ENCODE results near the gene MSH3.
"Not testable (repeated sequence)": the region's sequence is repeated elsewhere in the genome, so short reads cannot be mapped to it uniquely, and the experiment has no call there.

MSH3 gene

DNA sequence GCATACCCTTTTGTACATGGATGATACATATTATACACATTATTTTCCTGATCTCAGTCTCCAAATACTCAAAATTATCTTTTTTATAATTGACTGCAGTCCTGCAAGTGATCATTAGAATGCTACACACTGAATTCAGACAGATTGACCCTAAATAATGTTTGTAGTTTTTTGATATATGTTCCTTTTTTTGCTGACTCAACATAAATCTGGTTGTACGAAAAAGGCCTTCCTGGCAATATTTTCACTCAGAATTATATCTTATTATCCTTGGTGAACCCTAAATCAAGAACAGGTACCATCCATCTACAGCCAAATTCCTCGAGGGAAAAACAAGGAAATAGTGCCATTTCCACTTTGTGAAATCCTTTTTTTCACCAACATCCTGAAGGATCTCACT, 200.1 kb downstream of the MSH3 start:
- no peaks in the 10 kb centered on the region for H3K27me3 Mint-ChIP-seq
- no peak overlapping the region for H3K4me3 Mint-ChIP-seq
- intact Hi-C loops (cut with micrococcal nuclease), result no loop called here
- peaks cover 55% of the 10 kb centered on the region for H3K36me3 Mint-ChIP-seq (ENCODE audit: low read depth)
- H3K9me3 Mint-ChIP-seq, result peaks cover 42% of the 10 kb centered on the region
- no peaks in the 10 kb centered on the region for H3K4me1 Mint-ChIP-seq (ENCODE audit: low read depth)
- no peak overlapping the region for H3K27ac Mint-ChIP-seq

DNA sequence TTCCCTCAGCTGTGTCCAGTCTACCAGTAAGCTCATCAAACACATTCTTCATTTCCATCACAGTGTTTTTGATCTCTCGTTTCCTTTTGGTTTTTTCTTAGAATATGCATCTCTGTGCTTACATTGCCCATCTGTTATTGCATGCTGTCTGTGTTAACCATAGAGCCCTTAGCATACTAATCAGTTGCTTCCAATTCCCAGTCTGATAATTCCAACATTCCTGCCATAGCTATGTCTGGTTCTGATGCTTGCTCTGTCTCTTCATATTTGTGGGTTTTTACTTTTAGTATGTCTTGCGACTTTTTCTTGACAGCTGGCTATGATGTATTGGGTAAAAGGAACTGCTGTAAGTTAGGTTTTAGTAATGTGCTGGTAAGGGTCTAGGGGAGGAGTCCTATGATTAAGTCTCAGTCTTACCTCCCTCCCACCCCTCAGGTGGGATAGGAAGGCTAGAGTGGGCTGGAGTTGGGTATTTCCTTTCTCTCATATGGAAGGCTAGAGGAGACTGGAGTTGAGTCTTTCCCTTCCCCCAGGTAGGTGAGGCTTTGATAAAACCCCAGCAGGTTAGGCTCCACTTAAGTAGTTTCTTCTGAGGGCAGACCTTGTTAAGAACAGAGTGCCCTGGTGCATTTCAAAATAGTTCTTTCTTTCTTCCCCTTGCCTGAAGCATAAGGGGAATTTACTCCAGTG, 206.6 kb downstream of the MSH3 start:
- no peak overlapping the region for H3K4me3 Mint-ChIP-seq
- no peaks in the 10 kb centered on the region for H3K27me3 Mint-ChIP-seq
- peaks cover under 1% of the 10 kb centered on the region for H3K4me1 Mint-ChIP-seq (ENCODE audit: low read depth)
- no peak overlapping the region for H3K27ac Mint-ChIP-seq
- H3K9me3 Mint-ChIP-seq, result peaks cover 15% of the 10 kb centered on the region
- intact Hi-C loops (cut with micrococcal nuclease), result no loop called here
- H3K36me3 Mint-ChIP-seq (ENCODE audit: low read depth), result peaks cover 27% of the 10 kb centered on the region

DNA sequence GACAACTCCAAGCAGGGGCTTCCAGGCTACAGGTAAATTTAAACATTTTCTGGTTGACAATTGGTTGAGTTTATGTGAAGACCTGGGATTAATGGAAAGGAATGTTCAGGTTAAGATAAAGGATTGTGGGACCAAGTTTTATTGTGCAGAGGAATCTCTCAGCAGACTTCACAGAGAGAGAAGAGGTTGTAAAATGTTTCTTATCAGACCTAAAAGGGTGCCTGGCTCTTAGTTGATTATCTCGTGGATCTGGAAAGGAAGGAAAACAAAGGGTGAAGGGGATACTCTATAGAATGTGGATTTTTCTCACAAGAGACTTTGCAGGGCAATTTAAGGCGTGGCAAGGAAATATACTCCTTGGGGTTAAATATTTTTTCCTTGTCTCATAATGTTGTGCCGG, 209.3 kb downstream of the MSH3 start:
- no peaks in the 10 kb centered on the region for H3K9me3 Mint-ChIP-seq
- intact Hi-C loops (cut with micrococcal nuclease), result no loop called here
- H3K27me3 Mint-ChIP-seq, result no peaks in the 10 kb centered on the region
- H3K4me3 Mint-ChIP-seq, result no peak overlapping the region
- peaks cover 8% of the 10 kb centered on the region for H3K36me3 Mint-ChIP-seq (ENCODE audit: low read depth)
- H3K27ac Mint-ChIP-seq, result no peak overlapping the region
- H3K4me1 Mint-ChIP-seq (ENCODE audit: low read depth), result peaks cover 18% of the 10 kb centered on the region

DNA sequence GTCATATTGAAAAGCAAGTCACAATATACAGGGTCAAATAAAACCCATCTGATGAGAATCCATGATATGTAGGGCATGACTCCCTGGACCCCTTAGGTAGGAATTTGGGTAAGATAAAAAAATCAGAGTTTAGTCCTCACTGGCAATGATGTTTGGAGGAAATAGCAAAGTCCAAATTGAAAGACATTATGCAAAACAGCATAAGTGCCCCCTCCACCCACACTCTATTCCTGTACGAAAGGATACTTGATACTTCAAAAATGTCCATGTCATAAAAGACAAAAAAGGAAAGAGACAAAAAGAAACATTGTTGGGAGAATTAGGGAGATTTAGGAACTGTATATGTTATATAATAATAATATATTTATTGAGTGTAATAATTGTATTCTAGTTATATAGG, 209.7 kb downstream of the MSH3 start:
- intact Hi-C loops (cut with micrococcal nuclease), result no loop called here
- H3K27me3 Mint-ChIP-seq, result no peaks in the 10 kb centered on the region
- H3K9me3 Mint-ChIP-seq, result no peaks in the 10 kb centered on the region
- H3K4me3 Mint-ChIP-seq, result no peak overlapping the region
- no peak overlapping the region for H3K27ac Mint-ChIP-seq
- peaks cover 7% of the 10 kb centered on the region for H3K36me3 Mint-ChIP-seq (ENCODE audit: low read depth)
- H3K4me1 Mint-ChIP-seq (ENCODE audit: low read depth), result peaks cover 18% of the 10 kb centered on the region

DNA sequence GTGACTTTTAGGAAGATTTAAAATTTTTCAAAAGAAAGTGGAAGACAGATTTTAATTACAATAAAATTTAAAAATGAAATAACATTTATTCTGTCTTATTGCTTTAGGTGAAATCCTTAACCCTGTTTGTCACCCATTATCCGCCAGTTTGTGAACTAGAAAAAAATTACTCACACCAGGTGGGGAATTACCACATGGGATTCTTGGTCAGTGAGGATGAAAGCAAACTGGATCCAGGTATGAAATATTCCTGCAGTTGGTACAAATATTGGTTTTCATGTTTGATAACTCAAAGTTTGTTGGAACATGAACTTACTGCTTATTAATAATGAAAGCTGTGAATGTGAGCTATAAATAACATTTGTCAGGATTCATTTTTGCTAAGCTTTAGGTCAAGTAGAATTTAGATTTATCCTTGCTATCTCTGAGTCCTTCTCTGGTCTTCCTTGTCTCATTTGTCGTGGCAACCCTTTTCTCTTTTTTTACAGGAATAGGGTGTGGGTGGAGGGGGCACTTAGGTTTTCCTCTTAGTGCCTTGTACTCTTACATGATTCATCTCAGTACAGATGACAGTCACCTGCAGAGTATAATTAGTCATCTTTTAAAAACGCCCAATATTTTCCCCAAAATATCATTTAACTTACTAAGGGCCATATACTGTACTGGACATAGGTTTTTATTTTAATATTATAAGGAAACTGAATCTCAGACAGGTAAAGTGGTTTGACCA, 210.4 kb downstream of the MSH3 start:
- Mint-ChIP-seq H3K27me3 (no peaks in the 10 kb centered on the region), H3K4me3 (no peak overlapping the region), H3K36me3 (ENCODE audit: low read depth) (peaks cover 7% of the 10 kb centered on the region), H3K9me3 (no peaks in the 10 kb centered on the region), H3K27ac (no peak overlapping the region), H3K4me1 (ENCODE audit: low read depth) (peaks cover 18% of the 10 kb centered on the region)
- intact Hi-C loops (cut with micrococcal nuclease), result no loop called here

DNA sequence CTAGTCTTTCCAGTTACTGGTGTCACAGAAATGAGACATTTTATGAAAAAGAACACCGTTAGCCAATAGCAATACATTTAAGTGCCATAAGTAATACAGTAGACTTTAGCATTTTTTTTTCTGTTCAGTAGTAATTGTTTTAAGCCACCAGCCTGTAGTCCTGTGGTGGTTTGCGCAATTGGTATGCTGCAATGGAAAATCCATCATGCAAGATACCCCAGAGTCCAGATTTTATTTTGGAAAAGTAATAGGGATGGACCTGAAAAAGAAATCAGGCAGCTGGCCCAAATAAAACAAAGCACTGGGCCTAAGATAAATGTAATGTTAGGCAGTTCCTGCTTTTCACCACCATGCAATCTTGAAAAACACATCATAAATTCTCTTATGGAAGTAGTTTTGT, 211.1 kb downstream of the MSH3 start:
- H3K27ac Mint-ChIP-seq, result no peak overlapping the region
- intact Hi-C loops (cut with micrococcal nuclease), result no loop called here
- H3K27me3 Mint-ChIP-seq, result no peaks in the 10 kb centered on the region
- H3K9me3 Mint-ChIP-seq, result no peaks in the 10 kb centered on the region
- H3K4me1 Mint-ChIP-seq (ENCODE audit: low read depth), result peaks cover 23% of the 10 kb centered on the region
- H3K36me3 Mint-ChIP-seq (ENCODE audit: low read depth), result peaks cover 7% of the 10 kb centered on the region
- H3K4me3 Mint-ChIP-seq, result no peak overlapping the region

DNA sequence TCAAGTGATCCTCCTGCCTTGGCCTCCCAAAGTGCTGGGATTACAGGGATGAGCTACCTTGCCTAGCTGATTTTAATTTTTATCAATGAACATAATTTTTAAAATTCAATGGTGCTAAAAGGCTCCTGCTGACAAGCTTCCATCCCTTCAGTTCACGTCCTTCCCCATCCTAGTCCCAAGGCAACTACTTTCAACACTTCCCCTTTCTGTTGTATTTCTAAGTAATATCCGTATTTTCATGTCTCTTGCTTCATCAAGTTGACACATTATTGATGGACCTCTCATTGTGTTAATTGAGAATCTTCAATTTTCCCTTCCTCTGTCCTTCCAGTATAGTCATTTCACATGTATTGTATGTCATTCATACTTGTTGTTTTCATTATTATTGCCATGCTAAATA, 211.9 kb downstream of the MSH3 start:
- no peaks in the 10 kb centered on the region for H3K9me3 Mint-ChIP-seq
- no peaks in the 10 kb centered on the region for H3K27me3 Mint-ChIP-seq
- H3K4me3 Mint-ChIP-seq, result no peak overlapping the region
- H3K4me1 Mint-ChIP-seq (ENCODE audit: low read depth), result peaks cover 25% of the 10 kb centered on the region
- peaks cover 8% of the 10 kb centered on the region for H3K36me3 Mint-ChIP-seq (ENCODE audit: low read depth)
- H3K27ac Mint-ChIP-seq, result no peak overlapping the region
- intact Hi-C loops (cut with micrococcal nuclease), result no loop called here

DNA sequence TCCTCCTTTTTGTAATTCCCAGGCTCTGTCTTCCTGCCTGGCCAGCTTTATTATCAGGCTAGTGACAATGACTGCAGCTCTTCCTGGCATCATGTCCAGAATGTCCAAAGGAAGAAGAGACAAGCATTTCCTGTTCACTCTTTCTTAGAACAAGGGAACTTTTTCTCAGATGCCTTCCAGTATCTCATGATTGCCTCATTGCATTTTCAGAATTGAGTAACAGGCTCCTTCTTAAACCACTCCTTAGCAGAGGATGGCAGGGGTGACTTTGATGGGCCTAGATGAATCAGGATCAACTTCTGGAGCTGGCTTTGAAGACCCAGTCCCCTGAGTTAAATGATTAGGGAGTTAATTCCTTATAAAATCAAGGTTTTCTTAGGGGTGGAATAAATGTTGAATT, 212.8 kb downstream of the MSH3 start:
- H3K27ac Mint-ChIP-seq, result no peak overlapping the region
- no peaks in the 10 kb centered on the region for H3K9me3 Mint-ChIP-seq
- H3K36me3 Mint-ChIP-seq (ENCODE audit: low read depth), result peaks cover 17% of the 10 kb centered on the region
- H3K4me1 Mint-ChIP-seq (ENCODE audit: low read depth), result peaks cover 25% of the 10 kb centered on the region
- no peaks in the 10 kb centered on the region for H3K27me3 Mint-ChIP-seq
- no peak overlapping the region for H3K4me3 Mint-ChIP-seq
- intact Hi-C loops (cut with micrococcal nuclease), result no loop called here

DNA sequence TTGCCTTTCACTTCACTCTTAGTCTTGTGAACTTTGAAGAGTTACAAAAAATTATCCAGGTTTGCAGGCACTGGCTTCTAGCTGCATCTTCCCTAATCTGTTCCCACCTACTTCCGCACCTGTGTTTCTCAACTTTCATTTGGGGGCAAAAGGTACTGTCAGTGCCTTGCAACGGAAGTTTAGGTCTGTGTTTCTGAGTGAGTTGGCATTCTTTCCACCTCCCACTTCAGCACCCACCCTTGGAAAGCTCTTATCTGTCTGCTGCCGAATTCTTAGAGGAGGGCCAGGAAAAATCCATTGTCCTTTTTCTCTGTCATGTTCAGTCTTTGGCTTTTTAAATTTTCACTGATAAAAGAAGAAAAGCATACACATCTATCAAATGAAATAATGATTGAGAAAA, 216.0 kb downstream of the MSH3 start:
- H3K36me3 Mint-ChIP-seq (ENCODE audit: low read depth), result peaks cover 32% of the 10 kb centered on the region
- H3K4me1 Mint-ChIP-seq (ENCODE audit: low read depth), result peaks cover 25% of the 10 kb centered on the region
- H3K27me3 Mint-ChIP-seq, result no peaks in the 10 kb centered on the region
- no peaks in the 10 kb centered on the region for H3K9me3 Mint-ChIP-seq
- intact Hi-C loops (cut with micrococcal nuclease), result no loop called here
- H3K27ac Mint-ChIP-seq, result no peak overlapping the region
- H3K4me3 Mint-ChIP-seq, result no peak overlapping the region

DNA sequence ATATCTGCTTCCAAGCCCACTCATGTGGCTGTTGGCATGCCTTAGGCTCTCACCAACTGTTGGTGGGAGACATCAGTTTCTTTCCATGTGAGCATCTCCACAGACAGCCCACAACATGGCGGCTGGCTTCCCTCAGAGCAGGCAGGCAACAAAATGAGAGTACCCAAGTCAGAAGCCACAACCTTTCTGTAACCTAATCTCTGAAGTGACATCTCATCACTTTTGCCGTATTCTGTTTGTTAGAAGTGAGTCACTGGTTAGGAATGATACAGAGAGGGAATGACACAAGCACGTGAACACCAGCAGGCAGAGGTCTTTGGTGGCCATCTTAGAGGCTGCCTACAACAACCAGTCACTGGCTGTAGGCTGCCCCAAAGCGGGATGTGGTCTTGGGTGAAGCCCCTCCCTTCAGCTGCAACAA, 217.1 kb downstream of the MSH3 start:
- Mint-ChIP-seq H3K4me1 (ENCODE audit: low read depth) (peaks cover 19% of the 10 kb centered on the region), H3K27ac (no peak overlapping the region), H3K4me3 (no peak overlapping the region), H3K36me3 (ENCODE audit: low read depth) (peaks cover 36% of the 10 kb centered on the region), H3K9me3 (no peaks in the 10 kb centered on the region), H3K27me3 (no peaks in the 10 kb centered on the region)
- intact Hi-C loops (cut with micrococcal nuclease), result no loop called here

DNA sequence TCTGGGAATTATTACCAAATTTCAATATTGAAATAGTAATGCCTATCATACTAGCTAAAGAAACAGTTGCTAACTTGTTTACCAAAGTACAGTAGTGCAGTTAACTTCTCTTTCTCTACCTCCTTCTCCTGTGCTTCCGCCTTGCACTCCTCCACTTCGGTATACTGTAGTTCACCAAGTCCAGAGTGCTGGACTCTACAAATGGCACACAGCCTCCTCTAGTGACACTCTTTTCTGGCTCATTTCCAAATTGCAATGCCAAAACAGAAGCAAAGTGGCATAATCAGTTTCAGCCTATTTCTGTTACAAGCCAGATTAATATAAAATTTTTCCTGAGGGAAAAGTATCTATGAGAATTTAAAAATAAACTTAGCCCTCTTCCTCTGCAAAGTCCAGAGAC, 219.7 kb downstream of the MSH3 start:
- no peaks in the 10 kb centered on the region for H3K27me3 Mint-ChIP-seq
- no peaks in the 10 kb centered on the region for H3K9me3 Mint-ChIP-seq
- no peak overlapping the region for H3K27ac Mint-ChIP-seq
- peaks cover 7% of the 10 kb centered on the region for H3K4me1 Mint-ChIP-seq (ENCODE audit: low read depth)
- intact Hi-C loops (cut with micrococcal nuclease), result no loop called here
- H3K4me3 Mint-ChIP-seq, result no peak overlapping the region
- H3K36me3 Mint-ChIP-seq (ENCODE audit: low read depth), result peaks cover 43% of the 10 kb centered on the region

DNA sequence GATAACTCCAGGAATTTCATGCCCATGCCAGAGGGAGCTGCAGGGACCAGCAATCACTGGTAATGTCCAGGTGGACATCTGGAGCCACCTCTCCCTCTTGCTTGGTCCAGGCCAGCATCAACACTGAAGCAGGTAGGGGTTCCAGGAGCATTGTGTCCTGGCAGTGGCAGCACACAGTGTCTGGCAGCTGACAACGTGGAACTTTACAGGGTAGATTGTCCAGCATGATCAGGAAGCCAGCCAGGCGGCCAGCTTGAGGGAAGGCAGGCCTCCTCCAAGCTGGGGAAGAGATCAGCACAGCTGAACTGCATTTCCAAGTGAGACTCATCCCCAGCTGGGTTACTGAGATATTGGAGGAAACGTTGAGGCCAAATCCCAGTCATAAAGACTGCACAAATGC, 223.1 kb downstream of the MSH3 start:
- Mint-ChIP-seq H3K27me3 (no peaks in the 10 kb centered on the region), H3K4me3 (no peak overlapping the region), H3K27ac (no peak overlapping the region), H3K4me1 (ENCODE audit: low read depth) (no peaks in the 10 kb centered on the region), H3K36me3 (ENCODE audit: low read depth) (peaks cover 45% of the 10 kb centered on the region), H3K9me3 (no peaks in the 10 kb centered on the region)
- intact Hi-C loops (cut with micrococcal nuclease), result no loop called here

DNA sequence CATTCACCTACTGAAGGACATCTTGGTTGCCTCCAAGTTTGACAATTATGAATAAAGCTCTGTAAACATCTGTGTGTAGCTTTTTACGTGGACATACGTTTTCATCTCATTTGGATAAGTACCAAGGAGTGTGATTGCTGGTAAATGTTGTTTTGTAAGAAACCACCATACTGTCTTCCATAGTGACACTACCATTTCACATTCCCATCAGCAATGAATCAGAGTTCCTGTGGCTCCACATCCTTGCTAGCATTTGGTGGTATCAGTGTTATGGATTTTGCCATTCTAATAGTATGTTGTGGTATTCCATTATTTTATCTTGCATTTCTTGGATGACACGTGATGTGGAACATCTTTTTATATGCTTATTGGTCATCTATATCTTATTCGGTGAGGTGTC, 227.3 kb downstream of the MSH3 start:
- Mint-ChIP-seq H3K27ac (no peak overlapping the region), H3K4me3 (no peak overlapping the region), H3K4me1 (ENCODE audit: low read depth) (peaks cover 8% of the 10 kb centered on the region), H3K9me3 (no peaks in the 10 kb centered on the region), H3K27me3 (no peaks in the 10 kb centered on the region), H3K36me3 (ENCODE audit: low read depth) (peaks cover 28% of the 10 kb centered on the region)
- intact Hi-C loops (cut with micrococcal nuclease), result no loop called here

DNA sequence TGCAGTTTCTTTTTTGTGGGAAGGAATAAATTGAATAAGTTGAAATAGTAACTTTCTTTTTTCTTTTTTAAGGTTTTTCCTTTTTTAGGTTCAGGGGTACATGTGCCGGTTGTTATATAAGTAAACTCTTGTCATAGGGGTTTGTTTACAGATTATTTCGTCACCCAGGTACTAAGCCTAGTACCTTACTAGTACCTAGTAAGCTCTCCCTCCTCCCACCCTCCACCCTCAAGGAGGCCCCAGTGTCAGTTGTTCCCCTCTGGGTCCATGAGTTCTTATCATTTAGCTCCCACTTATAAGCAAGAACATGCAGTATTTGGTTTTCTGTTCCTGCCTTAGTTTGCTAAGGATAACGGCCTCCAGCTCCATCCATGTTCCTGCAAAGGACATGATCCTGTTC, 228.9 kb downstream of the MSH3 start:
- intact Hi-C loops (cut with micrococcal nuclease); H3K4me3 Mint-ChIP-seq; H3K4me1 Mint-ChIP-seq (ENCODE audit: low read depth); H3K9me3 Mint-ChIP-seq; H3K27ac Mint-ChIP-seq; H3K27me3 Mint-ChIP-seq: not testable (repeated sequence)
- peaks cover 14% of the 10 kb centered on the region for H3K36me3 Mint-ChIP-seq (ENCODE audit: low read depth)

All from dendritic cell treated with granulocyte-macrophage colony-stimulating factor and Interleukin-4, amounts not matched to agents 40 ng/mL and 50 ng/mL, for 4 days (primary cell).